HL-60/S4 treated with retinoic acid at 250 ng/mL for 4 days and 3 days (cell line): ENCODE measurements around the gene VWA1.
"Not testable (repeated sequence)": the region's sequence is repeated elsewhere in the genome, so short reads cannot be mapped to it uniquely, and the experiment has no call there.

Experiments used
- in situ Hi-C: fragments of 300-500 bp; cut with MboI; formaldehyde crosslinking; loops from 2 replicates; pipeline ENCODE4 v1.7.0; 2022; ENCODE audit warnings: low sequenced_read_pairs

VWA1 gene

GRCh38 chr1:1482856-1483255 is 47.4 kb downstream of the VWA1 start:
- in situ Hi-C loops, result no loop called here

GRCh38 chr1:1483714-1484113 is 48.2 kb downstream of the VWA1 start:
- in situ Hi-C loops, result no loop called here

GRCh38 chr1:1484976-1485750 is 49.7 kb downstream of the VWA1 start:
- in situ Hi-C loops, result not testable (repeated sequence)

- in situ Hi-C loops, result not testable (repeated sequence)
Measured at GRCh38 chr1:1485755-1486317, 50.3 kb downstream of the VWA1 start.

GRCh38 chr1:1487701-1488100 is 52.2 kb downstream of the VWA1 start:
- in situ Hi-C loops, result no loop called here

- in situ Hi-C loops, result no loop called here
Measured at GRCh38 chr1:1489231-1489630, 53.7 kb downstream of the VWA1 start.

- in situ Hi-C loops, result no loop called here
Measured at GRCh38 chr1:1489861-1490260, 54.4 kb downstream of the VWA1 start.

GRCh38 chr1:1490633-1491230 is 55.2 kb downstream of the VWA1 start:
- in situ Hi-C loops, result no loop called here

GRCh38 chr1:1491601-1492000 is 56.1 kb downstream of the VWA1 start:
- in situ Hi-C loops, result no loop called here
